Epithelial cell of esophagus (primary cell): Measurements from ENCODE around the gene TMPRSS9.
A peak's percentile ranks its signal among the peaks of the same experiment; 100 is the strongest.

Experiments used
- DNase-seq: peaks from one replicate; pipeline ENCODE4 v3.0.0; 2010; ENCODE audit warnings: low read depth
- H3K4me3 ChIP-seq: 2 replicates; pipeline ENCODE4 v1.5.1; 2011; ENCODE audit warnings: mild to moderate bottlenecking, low read length, control low read depth
- CTCF ChIP-seq: IDR thresholded peaks from 2 replicates; pipeline ENCODE4 v1.5.1; 2011; ENCODE audit warnings: low read depth, mild to moderate bottlenecking, low read length, control low read depth, inconsistent platforms; ENCODE audit not compliant: insufficient read depth; ENCODE audit errors: missing control alignments

The TMPRSS9 gene

GRCh38 chr19:2317756-2318155 is 42.3 kb upstream of the TMPRSS9 start:
- H3K4me3 ChIP-seq: no peak overlapping the region
- no peak for DNase-seq
- TF ChIP-seq CTCF: no peak

- no peak overlapping the region for H3K4me3 ChIP-seq
- DNase-seq: no peak
- TF ChIP-seq CTCF: no peak
Observed at GRCh38 chr19:2318923-2319322, 41.1 kb upstream of the TMPRSS9 start.

GRCh38 chr19:2319551-2319950 is 40.5 kb upstream of the TMPRSS9 start:
- no peak for DNase-seq
- H3K4me3 ChIP-seq: no peak overlapping the region
- no peak for TF ChIP-seq CTCF

- no peak for TF ChIP-seq CTCF
- H3K4me3 ChIP-seq: no peak overlapping the region
- peak; percentile 68 for DNase-seq
Observed at GRCh38 chr19:2320049-2320448, 40.0 kb upstream of the TMPRSS9 start.

- no peak for TF ChIP-seq CTCF
- H3K4me3 ChIP-seq: no peak overlapping the region
Observed at GRCh38 chr19:2320939-2321338, 39.1 kb upstream of the TMPRSS9 start.

GRCh38 chr19:2321565-2322283 is 38.3 kb upstream of the TMPRSS9 start:
- no peak for TF ChIP-seq CTCF
- no peak overlapping the region for H3K4me3 ChIP-seq
- no peak for DNase-seq

More at GRCh38 chr19:2320939-2321338, 39.1 kb upstream of the TMPRSS9 start:
- DNase-seq: no peak

GRCh38 chr19:2323707-2324106 is 36.4 kb upstream of the TMPRSS9 start:
- H3K4me3 ChIP-seq: no peak overlapping the region
- TF ChIP-seq CTCF: no peak
- DNase-seq: no peak
